ENCODE data around the gene AIG1. TPM values are rescaled to one million over a fixed set of nuclear protein-coding genes. Genes with fewer than 3 reads are reported as not detected.

AIG1 gene
- total RNA-seq, 1 donor from 2014 or later, result 7.2 TPM

GRCh38 chr6:143176090-143177021 is 115.7 kb downstream of the AIG1 start:
- ChIA-PET POLR2A (no interaction called here), CTCF (no interaction called here)
- DNase-seq (no peak), ATAC-seq (ENCODE audit: low read depth) (no peak)
- Mint-ChIP-seq H3K27me3 (no peaks in the 10 kb centered on the region), H3K4me3 (no peak overlapping the region), H3K27ac (no peak overlapping the region), H3K36me3 (ENCODE audit: low read depth) (peaks cover 44% of the 10 kb centered on the region), H3K4me1 (no peaks in the 10 kb centered on the region), H3K9me3 (peaks cover 26% of the 10 kb centered on the region)
- intact Hi-C loops (cut with micrococcal nuclease), result no loop called here
- TF ChIP-seq, protein P1, sequence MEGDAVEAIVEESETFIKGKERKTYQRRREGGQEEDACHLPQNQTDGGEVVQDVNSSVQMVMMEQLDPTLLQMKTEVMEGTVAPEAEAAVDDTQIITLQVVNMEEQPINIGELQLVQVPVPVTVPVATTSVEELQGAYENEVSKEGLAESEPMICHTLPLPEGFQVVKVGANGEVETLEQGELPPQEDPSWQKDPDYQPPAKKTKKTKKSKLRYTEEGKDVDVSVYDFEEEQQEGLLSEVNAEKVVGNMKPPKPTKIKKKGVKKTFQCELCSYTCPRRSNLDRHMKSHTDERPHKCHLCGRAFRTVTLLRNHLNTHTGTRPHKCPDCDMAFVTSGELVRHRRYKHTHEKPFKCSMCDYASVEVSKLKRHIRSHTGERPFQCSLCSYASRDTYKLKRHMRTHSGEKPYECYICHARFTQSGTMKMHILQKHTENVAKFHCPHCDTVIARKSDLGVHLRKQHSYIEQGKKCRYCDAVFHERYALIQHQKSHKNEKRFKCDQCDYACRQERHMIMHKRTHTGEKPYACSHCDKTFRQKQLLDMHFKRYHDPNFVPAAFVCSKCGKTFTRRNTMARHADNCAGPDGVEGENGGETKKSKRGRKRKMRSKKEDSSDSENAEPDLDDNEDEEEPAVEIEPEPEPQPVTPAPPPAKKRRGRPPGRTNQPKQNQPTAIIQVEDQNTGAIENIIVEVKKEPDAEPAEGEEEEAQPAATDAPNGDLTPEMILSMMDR (IDR thresholded peaks at IDR 0.05), result no peak

GRCh38 chr6:143177706-143178105 is 117.0 kb downstream of the AIG1 start:
- ATAC-seq (ENCODE audit: low read depth), result no peak
- ChIA-PET CTCF (no interaction called here), POLR2A (no interaction called here)
- H3K4me1 Mint-ChIP-seq, result no peaks in the 10 kb centered on the region
- H3K27ac Mint-ChIP-seq, result no peak overlapping the region
- DNase-seq, result no peak
- intact Hi-C loops (cut with micrococcal nuclease), result no loop called here
- TF ChIP-seq, protein P1 (IDR thresholded peaks at IDR 0.05), result no peak
- H3K36me3 Mint-ChIP-seq (ENCODE audit: low read depth), result peaks cover 35% of the 10 kb centered on the region
- no peaks in the 10 kb centered on the region for H3K27me3 Mint-ChIP-seq
- peaks cover 21% of the 10 kb centered on the region for H3K9me3 Mint-ChIP-seq
- no peak overlapping the region for H3K4me3 Mint-ChIP-seq

GRCh38 chr6:143179096-143179495 is 118.4 kb downstream of the AIG1 start:
- no peaks in the 10 kb centered on the region for H3K27me3 Mint-ChIP-seq
- ChIA-PET POLR2A (no interaction called here), CTCF (no interaction called here)
- no peak overlapping the region for H3K4me3 Mint-ChIP-seq
- DNase-seq (no peak), ATAC-seq (ENCODE audit: low read depth) (no peak)
- H3K27ac Mint-ChIP-seq, result no peak overlapping the region
- TF ChIP-seq, protein P1 (IDR thresholded peaks at IDR 0.05), result no peak
- H3K4me1 Mint-ChIP-seq, result no peaks in the 10 kb centered on the region
- intact Hi-C loops (cut with micrococcal nuclease), result no loop called here
- H3K36me3 Mint-ChIP-seq (ENCODE audit: low read depth), result peaks cover 31% of the 10 kb centered on the region
- H3K9me3 Mint-ChIP-seq, result peaks cover 17% of the 10 kb centered on the region

GRCh38 chr6:143179901-143180612 is 119.4 kb downstream of the AIG1 start:
- TF ChIP-seq, protein P1 (IDR thresholded peaks at IDR 0.05), result no peak
- no peaks in the 10 kb centered on the region for H3K27me3 Mint-ChIP-seq
- DNase-seq (no peak), ATAC-seq (ENCODE audit: low read depth) (no peak)
- H3K36me3 Mint-ChIP-seq (ENCODE audit: low read depth), result peaks cover 25% of the 10 kb centered on the region
- no peak overlapping the region for H3K4me3 Mint-ChIP-seq
- no peak overlapping the region for H3K27ac Mint-ChIP-seq
- no peaks in the 10 kb centered on the region for H3K4me1 Mint-ChIP-seq
- H3K9me3 Mint-ChIP-seq, result peaks cover 12% of the 10 kb centered on the region
- intact Hi-C loops (cut with micrococcal nuclease), result no loop called here
- ChIA-PET POLR2A (no interaction called here), CTCF (no interaction called here)

GRCh38 chr6:143180826-143181225 is 120.1 kb downstream of the AIG1 start:
- Mint-ChIP-seq H3K4me1 (no peaks in the 10 kb centered on the region), H3K27ac (no peak overlapping the region), H3K4me3 (no peak overlapping the region), H3K9me3 (peaks cover 8% of the 10 kb centered on the region), H3K27me3 (no peaks in the 10 kb centered on the region), H3K36me3 (ENCODE audit: low read depth) (peaks cover 17% of the 10 kb centered on the region)
- POLR2A ChIA-PET, result no interaction called here
- CTCF ChIA-PET, result no interaction called here
- intact Hi-C loops (cut with micrococcal nuclease), result no loop called here
- TF ChIP-seq, protein P1 (IDR thresholded peaks at IDR 0.05), result no peak
- DNase-seq, result no peak
- no peak for ATAC-seq (ENCODE audit: low read depth)

All from activated B cell treated with CpG ODN at 0.5 μM for 24 hours (primary cell).